HCT116 (cell line): ENCODE results near the gene RIGI. TPM values are rescaled to one million over a fixed set of nuclear protein-coding genes. Genes with fewer than 3 reads are reported as not detected.

Experiments used
- ATAC-seq: fragments of 200-7000 bp; cut with Tn5 transposase; 2 replicates; pipeline ENCODE4 v1.9.1; 2020; ENCODE audit warnings: mild to moderate bottlenecking, moderate library complexity
- BruUV-seq: library from RNA; stranded (reverse); fragments of 400-500 nt; replicated peaks from 2 replicates; lab custom pipeline; 2021; lab: Mats Ljungman, UMichigan
- CTCF ChIA-PET: fragments of 300-600 bp; sonication (Branson Sonifier 250); formaldehyde crosslinking; loops from one replicate; lab custom pipeline; 2021; ENCODE audit warnings: antibody characterized with exemption; lab: Charles Lee
- POLR2A ChIA-PET: fragments of 300-600, 350-600 bp; sonication (Branson Sonifier 250); formaldehyde crosslinking; loops from one replicate; lab custom pipeline; 2021; ENCODE audit warnings: antibody characterized with exemption; lab: Charles Lee
- RAD21 ChIA-PET, 2 experiments: fragments of 300-600 bp; sonication (Branson Sonifier 250); formaldehyde crosslinking; loops; one replicate each; lab custom pipeline; 2023; ENCODE audit warnings: low total read pairs in 2 of 2; ENCODE audit not compliant: uncharacterized antibody in 2 of 2, unreplicated experiment in 2 of 2, low non-redundant PET in 1 of 2; lab: Charles Lee
- DNase-seq: peaks from one replicate; pipeline ENCODE4 v3.0.0-alpha.2; 2010; ENCODE audit warnings: low read depth, low spot score
- H2AFZ ChIP-seq: fragments of 200-600 bp; shearing (Covaris generic), sonication (generic); 2 replicates; pipeline ENCODE4 v1.6.1; 2017; ENCODE audit warnings: low read depth, mixed run types, mixed read lengths, antibody characterized with exemption, low read length; ENCODE audit not compliant: poor library complexity, severe bottlenecking
- H3K27ac ChIP-seq: 2 replicates; pipeline ENCODE4 v1.5.1; 2012; ENCODE audit warnings: low read depth, low read length
- H3K27me3 ChIP-seq: fragments of 200-600 bp; sonication (generic); 2 replicates; pipeline ENCODE4 v1.6.1; 2016; ENCODE audit warnings: mixed run types, low read length, mixed read lengths; ENCODE audit not compliant: insufficient read depth
- H3K36me3 ChIP-seq, 2 experiments: fragments of 200-500 bp in 1 of 2; fragments of 200-600 bp in 1 of 2; sonication (Bioruptor generic) in 1 of 2; sonication (generic) in 1 of 2; 2 replicates each; pipeline versions ENCODE4 v1.5.1 to v1.6.1; 2014 to 2016; ENCODE audit warnings: low read length in 2 of 2, inconsistent platforms in 1 of 2, mixed read lengths in 1 of 2, mixed run types in 1 of 2; ENCODE audit not compliant: insufficient read depth in 2 of 2, control insufficient read depth in 1 of 2
- H3K4me1 ChIP-seq, 2 experiments: fragments of 200-600 bp in 1 of 2; sonication (generic) in 1 of 2; 2 replicates each; pipeline versions ENCODE4 v1.5.1 to v1.6.1; 2012 to 2017; ENCODE audit warnings: low read length in 2 of 2, inconsistent platforms in 1 of 2, mild to moderate bottlenecking in 1 of 2, mixed read lengths in 1 of 2, mixed run types in 1 of 2, moderate library complexity in 1 of 2; ENCODE audit not compliant: insufficient read depth in 2 of 2, control insufficient read depth in 1 of 2
- H3K4me2 ChIP-seq: fragments of 200-600 bp; sonication (generic); 2 replicates; pipeline ENCODE4 v1.6.1; 2017; ENCODE audit warnings: mixed run types, low read length, mixed read lengths
- H3K4me3 ChIP-seq, 2 experiments: fragments of 200-600 bp in 1 of 2; sonication (generic) in 1 of 2; replicated peaks in 1 of 2; 2 replicates each; pipeline ENCODE4 v1.5.1; 2011 to 2016; ENCODE audit warnings: low read length in 2 of 2, control low read depth in 1 of 2, low read depth in 1 of 2, mild to moderate bottlenecking in 1 of 2, mixed read lengths in 1 of 2, mixed run types in 1 of 2
- H3K79me2 ChIP-seq: fragments of 200-600 bp; sonication (generic); 2 replicates; pipeline ENCODE4 v1.6.1; 2017; ENCODE audit warnings: mild to moderate bottlenecking, mixed run types, low read length, moderate library complexity, mixed read lengths; ENCODE audit not compliant: insufficient read depth
- H3K9ac ChIP-seq: fragments of 200-600 bp; sonication (generic); 2 replicates; pipeline ENCODE4 v1.6.1; 2016; ENCODE audit warnings: low read length, mixed read lengths
- H3K9me2 ChIP-seq: fragments of 200-600 bp; sonication (generic), shearing (Covaris generic); 2 replicates; pipeline ENCODE4 v1.6.1; 2017; ENCODE audit warnings: mixed run types, mild to moderate bottlenecking, moderate library complexity; ENCODE audit not compliant: insufficient read depth
- H3K9me3 ChIP-seq, 2 experiments: fragments of 200-500 bp in 1 of 2; fragments of 200-600 bp in 1 of 2; sonication (Bioruptor generic) in 1 of 2; sonication (generic) in 1 of 2; 2 replicates each; pipeline ENCODE4 v1.6.1; 2014 to 2017; ENCODE audit warnings: low read length in 2 of 2, mixed read lengths in 2 of 2, inconsistent platforms in 1 of 2, low read depth in 1 of 2, mild to moderate bottlenecking in 1 of 2, mixed run types in 1 of 2, moderate library complexity in 1 of 2; ENCODE audit not compliant: control insufficient read depth in 1 of 2, insufficient read depth in 1 of 2
- H4K20me1 ChIP-seq: fragments of 200-600 bp; sonication (generic), shearing (Covaris generic); 2 replicates; pipeline ENCODE4 v1.6.1; 2017; ENCODE audit warnings: mixed run types, mild to moderate bottlenecking, moderate library complexity; ENCODE audit not compliant: insufficient read depth
- ATF3 ChIP-seq: IDR thresholded peaks from 2 replicates; pipeline ENCODE4 v1.6.1; 2012
- CEBPB ChIP-seq: IDR thresholded peaks from 2 replicates; pipeline ENCODE4 v1.6.1; 2012; ENCODE audit warnings: low read depth
- CTCF ChIP-seq, 3 experiments: fragments of 200-600 bp in 1 of 3; sonication (generic) in 1 of 3; IDR thresholded peaks in 2 of 3; conservative IDR thresholded peaks in 1 of 3; 2 replicates each; pipeline ENCODE4 v1.5.1; 2012 to 2017; ENCODE audit warnings: low read depth in 2 of 3, low read length in 2 of 3, antibody characterized with exemption in 1 of 3, borderline replicate concordance in 1 of 3, control low read depth in 1 of 3, mild to moderate bottlenecking in 1 of 3, mixed read lengths in 1 of 3, mixed run types in 1 of 3, moderate library complexity in 1 of 3; ENCODE audit not compliant: insufficient read depth in 1 of 3
- EZH2 ChIP-seq: fragments of 200-600 bp; sonication (generic); IDR thresholded peaks from 2 replicates; pipeline ENCODE4 v1.6.1; 2017; ENCODE audit warnings: antibody characterized with exemption, mixed run types
- EZH2phosphoT487 ChIP-seq: fragments of 200-600 bp; IDR thresholded peaks from 2 replicates; pipeline ENCODE4 v1.6.1; 2018; ENCODE audit warnings: antibody characterized with exemption, borderline replicate concordance
- FOSL1 ChIP-seq: IDR thresholded peaks from 2 replicates; pipeline ENCODE4 v1.6.1; 2012; ENCODE audit warnings: low read depth
- POLR2A ChIP-seq: IDR thresholded peaks from 2 replicates; pipeline ENCODE4 v1.7.0; 2011; ENCODE audit warnings: borderline replicate concordance; ENCODE audit not compliant: insufficient read depth, insufficient read length; ENCODE audit errors: extremely low read depth
- SIN3A ChIP-seq: IDR thresholded peaks from 2 replicates; pipeline ENCODE4 v1.6.1; 2012; ENCODE audit warnings: low read depth
- SP1 ChIP-seq: IDR thresholded peaks from 2 replicates; pipeline ENCODE4 v1.6.1; 2012; ENCODE audit warnings: low read depth
- SRF ChIP-seq: IDR thresholded peaks from 2 replicates; pipeline ENCODE4 v1.6.1; 2012; ENCODE audit warnings: low read depth
- TCF7L2 ChIP-seq: IDR thresholded peaks from 2 replicates; pipeline ENCODE4 v1.7.0; 2011; ENCODE audit warnings: borderline replicate concordance, inconsistent platforms; ENCODE audit not compliant: insufficient read depth, insufficient read length; ENCODE audit errors: extremely low read depth
- ZBTB33 ChIP-seq: IDR thresholded peaks from 2 replicates; pipeline ENCODE4 v1.6.1; 2011; ENCODE audit warnings: mild to moderate bottlenecking, low read length, moderate library complexity; ENCODE audit not compliant: insufficient replicate concordance; ENCODE audit errors: extremely low read depth
- ZNF274 ChIP-seq: fragments of 200-500 bp; sonication (Bioruptor generic); IDR thresholded peaks from 2 replicates; pipeline ENCODE4 v1.6.1; 2014; ENCODE audit warnings: mild to moderate bottlenecking, low read depth, low read length, inconsistent platforms
- intact Hi-C: fragments of 100-400 bp; cut with micrococcal nuclease; formaldehyde crosslinking; loops from 2 replicates; pipeline ENCODE4 v1.10.0; 2022
- total RNA-seq: library from RNA; stranded (reverse); gene quantifications from one replicate; pipeline ENCODE4 v1.2.1, GENCODE V29; 2021; ENCODE audit not compliant: unreplicated experiment

The RIGI gene
- total RNA-seq, 1 experiment from 2014 or later, result 5.5 TPM

GRCh38 chr9:32545884-32546283 is 19.9 kb upstream of the RIGI start:
- ATAC-seq (no peak), DNase-seq (no peak)
- peaks cover 81% of the 10 kb centered on the region for H3K79me2 ChIP-seq
- H3K4me1 ChIP-seq, result peaks cover 3 to 9% of the 10 kb centered on the region in 2 experiments
- intact Hi-C loops, result no loop called here
- TF ChIP-seq ZNF274, result no peak
- TF ChIP-seq EZH2phosphoT487, result no peak
- no peak for TF ChIP-seq SRF
- TF ChIP-seq SP1, result no peak
- TF ChIP-seq ZBTB33, result no peak
- no peak for TF ChIP-seq ATF3
- no peak overlapping the region for H3K4me2 ChIP-seq
- H3K9ac ChIP-seq, result no peak overlapping the region
- no peaks in the 10 kb centered on the region for H4K20me1 ChIP-seq
- no peaks in the 10 kb centered on the region for H3K9me2 ChIP-seq
- no peaks in the 10 kb centered on the region for H3K27me3 ChIP-seq
- ChIA-PET CTCF (no interaction called here), POLR2A (no interaction called here), RAD21 (no interaction called here)
- BruUV-seq, result no TSS peak
- no peak overlapping the region for H2AFZ ChIP-seq
- no peak overlapping the region for H3K4me3 ChIP-seq
- H3K9me3 ChIP-seq, result no peaks in the 10 kb centered on the region
- no peak overlapping the region for H3K27ac ChIP-seq
- peaks cover 9 to 14% of the 10 kb centered on the region in 2 experiments; a peak in 3 of 4 replicates for H3K36me3 ChIP-seq

GRCh38 chr9:32543047-32543446 is 17.1 kb upstream of the RIGI start:
- intact Hi-C loops, result no loop called here
- no peaks in the 10 kb centered on the region for H3K9me3 ChIP-seq
- BruUV-seq, result no TSS peak
- H3K79me2 ChIP-seq, result peaks cover 53% of the 10 kb centered on the region
- H3K4me2 ChIP-seq, result no peak overlapping the region
- H3K9ac ChIP-seq, result no peak overlapping the region
- H3K27me3 ChIP-seq, result no peaks in the 10 kb centered on the region
- H2AFZ ChIP-seq, result no peak overlapping the region
- no peaks in the 10 kb centered on the region for H3K4me1 ChIP-seq
- DNase-seq (no peak), ATAC-seq (no peak)
- H3K36me3 ChIP-seq, result peaks cover 9 to 14% of the 10 kb centered on the region in 2 experiments; a peak in 3 of 4 replicates
- no peaks in the 10 kb centered on the region for H3K9me2 ChIP-seq
- CTCF ChIA-PET, result no interaction called here
- POLR2A ChIA-PET, result no interaction called here
- no peak overlapping the region for H3K27ac ChIP-seq
- H4K20me1 ChIP-seq, result no peaks in the 10 kb centered on the region
- RAD21 ChIA-PET, result no interaction called here
- TF ChIP-seq SIN3A (no peak), CTCF (IDR thresholded peaks at IDR 0.05 in 2 of 3, conservative IDR thresholded peaks at IDR 0.05 in 1 of 3; ENCODE audit: borderline replicate concordance in 1 of 3, insufficient read depth in 1 of 3, low read depth in 2 of 3, low read length in 2 of 3) (no peak), ATF3 (no peak), POLR2A (no peak), SRF (no peak), EZH2 (no peak), CEBPB (no peak), EZH2phosphoT487 (no peak), FOSL1 (no peak), ZNF274 (no peak), TCF7L2 (no peak)
- H3K4me3 ChIP-seq, result no peak overlapping the region
